Measurements from ENCODE around the gene SKAP1. TPM values are rescaled to one million over a fixed set of nuclear protein-coding genes. Genes with fewer than 3 reads are reported as not detected.
"Not testable (repeated sequence)": the region's sequence is repeated elsewhere in the genome, so short reads cannot be mapped to it uniquely, and the experiment has no call there.

SKAP1 gene
- total RNA-seq, 8 experiments from 2014 or later, result 1.2 to 7.1 (median 1.5) TPM; not detected in 2

- H3K4me3 ChIP-seq; H3K27ac ChIP-seq; in situ Hi-C loops (cut with MboI; ENCODE audit: low pct_unique_long_range_greater_than_20kb in 2 of 9, low sequenced_read_pairs in 9 of 9, unreplicated experiment in 9 of 9); ATAC-seq (replicated peaks in 6 of 8): not testable (repeated sequence)
- 0 to 100% (median 85%) methylated on average over 1 to 4 of the region's 4 CpGs; no CpG with 5 or more reads in 2 of the 10 experiments for WGBS, 10 experiments
- peaks cover 11 to 34% of the 10 kb centered on the region in 2 donors for H3K4me1 ChIP-seq (replicated peaks in 1 of 2)
Observed at GRCh38 chr17:48207036-48207435, 223.0 kb downstream of the SKAP1 start.

- ATAC-seq (replicated peaks in 6 of 8), result peak in 2 of 8 experiments; percentile 31 to 51
- 0 to 80% (median 37%) methylated on average over 1 to 2 of the region's 2 CpGs; no CpG with 5 or more reads in 2 of the 10 experiments for WGBS, 10 experiments
- Histone ChIP-seq H3K4me3 (no peak overlapping the region), H3K27ac (no peak overlapping the region), H3K4me1 (replicated peaks in 1 of 2) (peaks cover 0 to 17% of the 10 kb centered on the region in 2 donors)
- in situ Hi-C loops (cut with MboI; ENCODE audit: low pct_unique_long_range_greater_than_20kb in 2 of 9, low sequenced_read_pairs in 9 of 9, unreplicated experiment in 9 of 9), result no loop called here
Observed at GRCh38 chr17:48202959-48203358, 227.1 kb downstream of the SKAP1 start.

GRCh38 chr17:48198950-48199541 is 231.0 kb downstream of the SKAP1 start:
- no peak overlapping the region for H3K27ac ChIP-seq
- ATAC-seq (replicated peaks in 6 of 8), result no peak
- 40 to 90% (median 68%) methylated on average over 2 to 6 of the region's 6 CpGs; no CpG with 5 or more reads in 1 of the 10 experiments for WGBS, 10 experiments
- peaks cover 17 to 24% of the 10 kb centered on the region in 2 donors for H3K4me1 ChIP-seq (replicated peaks in 1 of 2)
- H3K4me3 ChIP-seq, result no peak overlapping the region
- in situ Hi-C loops (cut with MboI; ENCODE audit: low pct_unique_long_range_greater_than_20kb in 2 of 9, low sequenced_read_pairs in 9 of 9, unreplicated experiment in 9 of 9), result no loop called here

- H3K4me3 ChIP-seq, result no peak overlapping the region
- H3K4me1 ChIP-seq (replicated peaks in 1 of 2), result peaks cover 30 to 31% of the 10 kb centered on the region in 2 donors
- in situ Hi-C loops (cut with MboI; ENCODE audit: low pct_unique_long_range_greater_than_20kb in 2 of 9, low sequenced_read_pairs in 9 of 9, unreplicated experiment in 9 of 9), result no loop called here
- ATAC-seq (replicated peaks in 6 of 8), result no peak
- H3K27ac ChIP-seq, result no peak overlapping the region
Observed at GRCh38 chr17:48195910-48196309, 234.1 kb downstream of the SKAP1 start.

- peaks cover 30 to 31% of the 10 kb centered on the region in 2 donors for H3K4me1 ChIP-seq (replicated peaks in 1 of 2)
- no peak overlapping the region for H3K4me3 ChIP-seq
- 6 to 54% (median 18%) methylated on average over 1 to 5 of the region's 5 CpGs; no CpG with 5 or more reads in 1 of the 10 experiments for WGBS, 10 experiments
- H3K27ac ChIP-seq, result no peak overlapping the region
- in situ Hi-C loops (cut with MboI; ENCODE audit: low pct_unique_long_range_greater_than_20kb in 2 of 9, low sequenced_read_pairs in 9 of 9, unreplicated experiment in 9 of 9), result no loop called here
- ATAC-seq (replicated peaks in 6 of 8), result peak; percentile 53 to 91 (median 78)
Observed at GRCh38 chr17:48194097-48194550, 235.9 kb downstream of the SKAP1 start.

- no peak overlapping the region for H3K4me3 ChIP-seq
- peak in 7 of 8 experiments; percentile 36 to 92 (median 51) for ATAC-seq (replicated peaks in 6 of 8)
- WGBS, 10 experiments, result 0 to 27% (median 13%) methylated on average over 1 to 4 of the region's 4 CpGs
Observed at GRCh38 chr17:48192321-48192731, 237.7 kb downstream of the SKAP1 start.

GRCh38 chr17:48191362-48191761 is 238.7 kb downstream of the SKAP1 start:
- 58 to 100% (median 91%) methylated on average over 1 of the region's 1 CpG; no CpG with 5 or more reads in 1 of the 10 experiments for WGBS, 10 experiments
- ATAC-seq (replicated peaks in 6 of 8), result no peak
- peaks cover 30 to 31% of the 10 kb centered on the region in 2 donors for H3K4me1 ChIP-seq (replicated peaks in 1 of 2)
- in situ Hi-C loops (cut with MboI; ENCODE audit: low pct_unique_long_range_greater_than_20kb in 2 of 9, low sequenced_read_pairs in 9 of 9, unreplicated experiment in 9 of 9), result no loop called here
- no peak overlapping the region for H3K4me3 ChIP-seq
- no peak overlapping the region for H3K27ac ChIP-seq

More at GRCh38 chr17:48192321-48192731, 237.7 kb downstream of the SKAP1 start:
- in situ Hi-C loops (cut with MboI; ENCODE audit: low pct_unique_long_range_greater_than_20kb in 2 of 9, low sequenced_read_pairs in 9 of 9, unreplicated experiment in 9 of 9), result no loop called here
- Histone ChIP-seq H3K27ac (no peak overlapping the region), H3K4me1 (replicated peaks in 1 of 2) (peaks cover 30 to 31% of the 10 kb centered on the region in 2 donors)

- H3K4me1 ChIP-seq (replicated peaks in 1 of 2), result peaks cover 30 to 34% of the 10 kb centered on the region in 2 donors
- 74 to 97% (median 91%) methylated on average over 4 to 8 of the region's 8 CpGs; no CpG with 5 or more reads in 1 of the 10 experiments for WGBS, 10 experiments
- no peak for ATAC-seq (replicated peaks in 6 of 8)
- H3K27ac ChIP-seq, result no peak overlapping the region
- in situ Hi-C loops (cut with MboI; ENCODE audit: low pct_unique_long_range_greater_than_20kb in 2 of 9, low sequenced_read_pairs in 9 of 9, unreplicated experiment in 9 of 9), result no loop called here
- no peak overlapping the region for H3K4me3 ChIP-seq
Observed at GRCh38 chr17:48190871-48191270, 239.1 kb downstream of the SKAP1 start.

- ATAC-seq (replicated peaks in 6 of 8), result no peak
- Histone ChIP-seq H3K4me1 (replicated peaks in 1 of 2) (peaks cover 18 to 26% of the 10 kb centered on the region in 2 donors), H3K27ac (no peak overlapping the region), H3K4me3 (no peak overlapping the region)
- in situ Hi-C loops (cut with MboI; ENCODE audit: low pct_unique_long_range_greater_than_20kb in 2 of 9, low sequenced_read_pairs in 9 of 9, unreplicated experiment in 9 of 9), result no loop called here
- WGBS, 10 experiments, result 14 to 100% (median 85%) methylated on average over 1 to 3 of the region's 3 CpGs; no CpG with 5 or more reads in 2 of the 10 experiments
Observed at GRCh38 chr17:48187872-48188608, 242.0 kb downstream of the SKAP1 start.

GRCh38 chr17:48186317-48186716 is 243.7 kb downstream of the SKAP1 start:
- H3K27ac ChIP-seq; H3K4me3 ChIP-seq; in situ Hi-C loops (cut with MboI; ENCODE audit: low pct_unique_long_range_greater_than_20kb in 2 of 9, low sequenced_read_pairs in 9 of 9, unreplicated experiment in 9 of 9); ATAC-seq (replicated peaks in 6 of 8): not testable (repeated sequence)
- H3K4me1 ChIP-seq (replicated peaks in 1 of 2), result peaks cover 12 to 19% of the 10 kb centered on the region in 2 donors
- WGBS, 10 experiments, result 60 to 100% (median 84%) methylated on average over 1 to 3 of the region's 5 CpGs; no CpG with 5 or more reads in 2 of the 10 experiments

GRCh38 chr17:48184721-48185120 is 245.3 kb downstream of the SKAP1 start:
- Histone ChIP-seq H3K4me3 (no peak overlapping the region), H3K4me1 (replicated peaks in 1 of 2) (peaks cover 12 to 21% of the 10 kb centered on the region in 2 donors), H3K27ac (no peak overlapping the region)
- ATAC-seq (replicated peaks in 6 of 8), result peak in 2 of 8 experiments; percentile 46 to 49
- in situ Hi-C loops (cut with MboI; ENCODE audit: low pct_unique_long_range_greater_than_20kb in 2 of 9, low sequenced_read_pairs in 9 of 9, unreplicated experiment in 9 of 9), result no loop called here
- WGBS, 10 experiments, result 20 to 76% (median 49%) methylated on average over 1 to 5 of the region's 6 CpGs; no CpG with 5 or more reads in 1 of the 10 experiments

GRCh38 chr17:48181653-48182052 is 248.4 kb downstream of the SKAP1 start:
- ATAC-seq (replicated peaks in 6 of 8), result peak in 5 of 8 experiments; percentile 39 to 83 (median 59)
- Histone ChIP-seq H3K4me1 (replicated peaks in 1 of 2) (peaks cover 12 to 21% of the 10 kb centered on the region in 2 donors), H3K27ac (no peak overlapping the region), H3K4me3 (no peak overlapping the region)
- WGBS, 10 experiments, result 0 to 40% (median 13%) methylated on average over 1 of the region's 1 CpG; no CpG with 5 or more reads in 6 of the 10 experiments
- in situ Hi-C loops (cut with MboI; ENCODE audit: low pct_unique_long_range_greater_than_20kb in 2 of 9, low sequenced_read_pairs in 9 of 9, unreplicated experiment in 9 of 9), result no loop called here

All from motor neuron (in vitro differentiated cells).